Frontal cortex (tissue), 4 donors: Measurements from ENCODE around the gene OR51M1. TPM values are rescaled to one million over a fixed set of nuclear protein-coding genes. Genes with fewer than 3 reads are reported as not detected.

ENCODE experiments used
- DNase-seq, 2 donors: peaks; one replicate each; pipeline ENCODE4 v3.0.0; 2012; ENCODE audit warnings: low spot score in 2 of 2
- FAIRE-seq: peaks from 2 replicates; lab custom pipeline; 2012; peaks lifted over from hg19 to GRCh38; lab: Jason Lieb, UNC
- small RNA-seq: library from RNA; depleted of rRNA; stranded (forward); fragments of <200 nt; gene quantifications from one replicate; pipeline ENCODE3, GENCODE V24; 2014
- total RNA-seq: library from RNA; depleted of rRNA; stranded (reverse); fragments of >200 nt; gene quantifications from one replicate; pipeline ENCODE4 v1.2.3, GENCODE V29; 2014
- donor health status: control.
- donor health status: control.
- donor health status: control.

OR51M1 gene
- total RNA-seq, 1 donor from 2014 or later, result not detected

- FAIRE-seq (no peak), DNase-seq (peak; percentile 1 to 13)
Observed at GRCh38 chr11:5380740-5381342, 2.8 kb upstream of the OR51M1 start.

- no peak for DNase-seq
Observed at GRCh38 chr11:5384335-5384734, 723 bp downstream of the OR51M1 start.

GRCh38 chr11:5390210-5390609 lies 6.6 kb downstream of the OR51M1 start:
- DNase-seq, result no peak
- FAIRE-seq, result no peak

More at GRCh38 chr11:5384335-5384734, 723 bp downstream of the OR51M1 start:
- no peak for FAIRE-seq

GRCh38 chr11:5394091-5394490 lies 10.5 kb downstream of the OR51M1 start:
- no peak for FAIRE-seq
- DNase-seq, result no peak

- DNase-seq, result no peak
- no peak for FAIRE-seq
Observed at GRCh38 chr11:5398936-5399335, 15.3 kb downstream of the OR51M1 start.

- no peak for DNase-seq
- FAIRE-seq, result no peak
Observed at GRCh38 chr11:5405173-5405572, 21.6 kb downstream of the OR51M1 start.

GRCh38 chr11:5420993-5421392 lies 37.4 kb downstream of the OR51M1 start:
- DNase-seq (no peak), FAIRE-seq (no peak)

- FAIRE-seq (no peak), DNase-seq (no peak)
Observed at GRCh38 chr11:5421811-5422210, 38.2 kb downstream of the OR51M1 start, which contains the start of gene OR51Q1. TSS of gene OR51Q1 (plus strand) at chr11:5422111. CDS start at chr11:5422201, 90 bp downstream.

- no peak for DNase-seq
- no peak for FAIRE-seq
Observed at GRCh38 chr11:5423131-5423530, 39.5 kb downstream of the OR51M1 start.

- no peak for DNase-seq
- FAIRE-seq, result no peak
Observed at GRCh38 chr11:5441414-5441813, 57.8 kb downstream of the OR51M1 start, which contains the start of gene OR51I1. TSS of gene OR51I1 (minus strand) at chr11:5441514. CDS start at chr11:5441514, 0 bp downstream.

Small RNA genes within 50 kb of the gene (small RNA-seq; reads per million reads assigned to genes)
- gene AC104389.3, result not detected

Other genes starting within 250 kb of the OR51M1 start
- gene OR52A5, start 245.5 kb upstream of the OR51M1 start, total RNA-seq, result not detected
- under 0.01 TPM for gene OR52A1, start 229.1 kb upstream of the OR51M1 start, total RNA-seq
- not detected for gene OR51V1, start 183.1 kb upstream of the OR51M1 start, total RNA-seq
- gene HBB, start 156.7 kb upstream of the OR51M1 start, total RNA-seq, result 552 TPM
- not detected for gene HBD, start 149.3 kb upstream of the OR51M1 start, total RNA-seq
- 2.0 TPM for gene HBG1, start 134.0 kb upstream of the OR51M1 start, total RNA-seq
- gene HBG2, start 129.0 kb upstream of the OR51M1 start, total RNA-seq, result 2,646 TPM
- gene HBE1, start 113.9 kb upstream of the OR51M1 start, total RNA-seq, result 15.1 TPM
- gene OR51B4, start 81.9 kb upstream of the OR51M1 start, total RNA-seq, result 0.41 TPM
- 0.41 TPM for gene OR51B2, start 59.5 kb upstream of the OR51M1 start, total RNA-seq
- gene OR51B5, start 40.3 kb upstream of the OR51M1 start, total RNA-seq, result 0.82 TPM
- gene OR51B6, start 32.3 kb upstream of the OR51M1 start, total RNA-seq, result not detected
- gene OR51Q1, start 38.3 kb downstream of the OR51M1 start, total RNA-seq, result not detected
- not detected for gene OR51I1, start 57.7 kb downstream of the OR51M1 start, total RNA-seq
- gene OR51I2, start 65.5 kb downstream of the OR51M1 start, total RNA-seq, result not detected
- gene OR52D1, start 104.9 kb downstream of the OR51M1 start, total RNA-seq, result not detected
- gene UBQLN3, start 126.1 kb downstream of the OR51M1 start, total RNA-seq, result under 0.01 TPM
- gene UBQLNL, start 132.9 kb downstream of the OR51M1 start, total RNA-seq, result under 0.01 TPM
- 0.41 TPM for gene OR52H1, start 164.7 kb downstream of the OR51M1 start, total RNA-seq
- gene OR52B6, start 197.1 kb downstream of the OR51M1 start, total RNA-seq, result not detected
- 0.41 TPM for gene TRIM6, start 212.8 kb downstream of the OR51M1 start, total RNA-seq
- gene TRIM34, start 241.2 kb downstream of the OR51M1 start, total RNA-seq, result 1.6 TPM